ENCODE data around the gene VIPR1.

DNA sequence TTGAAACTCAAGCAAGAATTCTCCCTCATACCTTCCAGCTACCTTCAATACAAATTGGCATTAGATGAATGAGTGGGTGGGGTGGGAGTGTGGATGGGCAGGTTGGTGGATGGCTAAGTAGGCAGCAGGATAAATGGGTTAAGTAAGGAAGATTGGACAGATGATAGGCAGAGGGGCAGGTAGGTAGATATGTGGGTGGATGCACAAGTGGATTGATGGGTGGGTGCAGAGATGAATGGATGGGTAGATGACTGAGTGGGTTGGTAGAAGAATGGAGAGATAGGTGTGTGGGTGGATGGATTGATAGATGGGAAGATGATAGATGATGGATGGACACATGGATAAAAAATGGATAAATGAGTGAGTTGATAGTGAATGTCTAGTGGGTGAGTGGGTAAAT lies 27.6 kb downstream of the VIPR1 start:
- TF ChIP-seq, protein P1, sequence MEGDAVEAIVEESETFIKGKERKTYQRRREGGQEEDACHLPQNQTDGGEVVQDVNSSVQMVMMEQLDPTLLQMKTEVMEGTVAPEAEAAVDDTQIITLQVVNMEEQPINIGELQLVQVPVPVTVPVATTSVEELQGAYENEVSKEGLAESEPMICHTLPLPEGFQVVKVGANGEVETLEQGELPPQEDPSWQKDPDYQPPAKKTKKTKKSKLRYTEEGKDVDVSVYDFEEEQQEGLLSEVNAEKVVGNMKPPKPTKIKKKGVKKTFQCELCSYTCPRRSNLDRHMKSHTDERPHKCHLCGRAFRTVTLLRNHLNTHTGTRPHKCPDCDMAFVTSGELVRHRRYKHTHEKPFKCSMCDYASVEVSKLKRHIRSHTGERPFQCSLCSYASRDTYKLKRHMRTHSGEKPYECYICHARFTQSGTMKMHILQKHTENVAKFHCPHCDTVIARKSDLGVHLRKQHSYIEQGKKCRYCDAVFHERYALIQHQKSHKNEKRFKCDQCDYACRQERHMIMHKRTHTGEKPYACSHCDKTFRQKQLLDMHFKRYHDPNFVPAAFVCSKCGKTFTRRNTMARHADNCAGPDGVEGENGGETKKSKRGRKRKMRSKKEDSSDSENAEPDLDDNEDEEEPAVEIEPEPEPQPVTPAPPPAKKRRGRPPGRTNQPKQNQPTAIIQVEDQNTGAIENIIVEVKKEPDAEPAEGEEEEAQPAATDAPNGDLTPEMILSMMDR (IDR thresholded peaks at IDR 0.05 in 4 of 5, conservative IDR thresholded peaks at IDR 0.05 in 1 of 5) = no peak
- no peak for TF ChIP-seq POLR2A (IDR thresholded peaks at IDR 0.05)
